Dendritic cell treated with granulocyte-macrophage colony-stimulating factor and Interleukin-4, amounts not matched to agents 40 ng/mL and 50 ng/mL, for 4 days (primary cell): ENCODE results near the gene ADGRL3.
"Not testable (repeated sequence)": the region's sequence is repeated elsewhere in the genome, so short reads cannot be mapped to it uniquely, and the experiment has no call there.

Experiments used
- H3K27ac Mint-ChIP-seq: one replicate; pipeline ENCODE4 v1.8.0; 2022; ENCODE audit warnings: mild to moderate bottlenecking, mixed read lengths
- H3K27me3 Mint-ChIP-seq: one replicate; pipeline ENCODE4 v1.8.0; 2022; ENCODE audit warnings: mild to moderate bottlenecking, mixed read lengths
- H3K36me3 Mint-ChIP-seq: one replicate; pipeline ENCODE4 v1.8.0; 2022; ENCODE audit warnings: low read depth, mixed read lengths
- H3K4me1 Mint-ChIP-seq: one replicate; pipeline ENCODE4 v1.8.0; 2022; ENCODE audit warnings: low read depth, mixed read lengths
- H3K4me3 Mint-ChIP-seq: one replicate; pipeline ENCODE4 v1.8.0; 2022; ENCODE audit warnings: mild to moderate bottlenecking, moderate library complexity, mixed read lengths
- H3K9me3 Mint-ChIP-seq: one replicate; pipeline ENCODE4 v1.8.0; 2022; ENCODE audit warnings: mixed read lengths
- intact Hi-C: fragments of 100-400 bp; cut with micrococcal nuclease; formaldehyde crosslinking; loops from one replicate; pipeline ENCODE4 v1.15.0; 2022

The ADGRL3 gene

DNA sequence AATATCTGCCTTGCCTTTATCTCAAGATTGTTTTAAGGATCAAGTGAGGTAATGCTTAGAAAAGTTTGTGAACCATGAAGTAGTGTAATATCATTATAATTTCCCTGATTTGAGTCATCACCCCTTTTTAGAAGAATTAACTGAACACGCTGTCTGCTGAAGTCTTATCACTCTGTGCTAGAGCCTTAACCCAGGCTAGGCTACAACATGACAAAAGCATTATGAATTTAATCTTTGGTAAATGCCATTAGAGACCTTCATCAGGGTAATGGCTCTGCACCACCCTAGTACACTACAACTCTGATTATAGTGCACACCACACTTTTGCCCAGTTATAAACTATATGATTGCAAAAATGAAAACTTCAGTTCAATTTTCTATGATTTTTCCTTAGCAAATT, 118.3 kb downstream of the ADGRL3 start:
- intact Hi-C loops, result no loop called here
- Mint-ChIP-seq H3K4me3 (no peak overlapping the region), H3K27ac (no peak overlapping the region), H3K27me3 (no peaks in the 10 kb centered on the region), H3K4me1 (no peaks in the 10 kb centered on the region), H3K9me3 (peaks cover 16% of the 10 kb centered on the region), H3K36me3 (no peaks in the 10 kb centered on the region)

DNA sequence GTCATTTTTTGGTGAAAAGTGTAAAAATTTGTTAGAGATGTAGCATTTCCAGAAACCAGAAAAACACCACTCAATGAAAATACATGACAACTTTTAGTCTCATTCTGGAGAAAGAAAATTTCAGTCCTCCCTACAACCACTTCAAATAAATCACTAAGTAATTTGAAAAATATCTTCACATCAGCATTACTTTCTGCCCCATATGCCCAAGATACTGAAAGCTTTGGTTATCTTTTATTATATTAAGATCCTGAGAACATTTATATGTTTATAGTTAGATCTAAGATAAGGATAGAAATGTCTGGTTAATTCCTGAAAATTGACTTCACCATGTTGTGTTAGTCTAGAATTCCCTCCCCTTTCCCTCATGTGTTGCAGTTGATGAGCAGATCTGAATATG, 119.0 kb downstream of the ADGRL3 start:
- no peaks in the 10 kb centered on the region for H3K4me1 Mint-ChIP-seq
- intact Hi-C loops, result no loop called here
- H3K27ac Mint-ChIP-seq, result no peak overlapping the region
- H3K27me3 Mint-ChIP-seq, result no peaks in the 10 kb centered on the region
- peaks cover 23% of the 10 kb centered on the region for H3K9me3 Mint-ChIP-seq
- no peaks in the 10 kb centered on the region for H3K36me3 Mint-ChIP-seq
- H3K4me3 Mint-ChIP-seq, result no peak overlapping the region

DNA sequence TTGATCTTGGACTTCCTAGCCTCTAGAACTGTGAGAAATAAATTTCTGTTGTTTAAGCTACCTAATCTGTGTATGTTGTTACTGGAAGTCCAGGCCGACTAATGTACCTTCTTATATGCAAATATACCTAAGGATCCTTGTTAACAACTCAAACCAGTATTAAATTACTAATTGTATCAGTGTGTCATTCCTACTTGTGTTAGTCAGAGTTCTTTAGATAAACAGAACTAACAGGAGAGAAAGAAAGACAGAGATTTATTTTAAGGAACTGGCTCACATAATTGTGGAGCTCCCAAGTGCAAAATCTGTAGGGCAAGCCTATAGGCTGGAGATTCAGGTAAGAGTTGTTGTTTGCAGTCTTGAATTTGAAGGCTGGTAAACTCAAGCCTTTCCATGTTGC, 120.0 kb downstream of the ADGRL3 start:
- Mint-ChIP-seq H3K36me3 (no peaks in the 10 kb centered on the region), H3K4me3 (no peak overlapping the region), H3K4me1 (no peaks in the 10 kb centered on the region), H3K9me3 (peaks cover 16% of the 10 kb centered on the region), H3K27me3 (no peaks in the 10 kb centered on the region), H3K27ac (no peak overlapping the region)
- intact Hi-C loops, result no loop called here

DNA sequence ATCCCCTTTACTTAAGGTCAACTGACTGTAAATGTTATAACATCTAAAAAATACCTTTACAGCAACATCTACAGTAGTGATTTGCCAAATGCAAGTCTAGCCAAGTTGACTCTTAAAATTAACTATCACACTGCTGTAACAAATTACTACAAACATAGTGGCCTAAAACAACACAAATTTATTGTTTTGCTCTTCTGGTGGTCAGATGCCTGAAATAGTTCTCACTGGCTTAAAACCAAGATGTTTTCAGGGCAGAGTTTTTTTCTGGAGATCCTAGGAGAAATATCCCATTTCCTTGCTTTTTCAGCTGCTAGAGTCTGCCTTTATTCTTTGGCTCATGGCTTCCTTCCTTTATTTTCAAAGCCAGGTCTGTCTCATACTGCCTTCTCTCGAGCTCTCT, 120.5 kb downstream of the ADGRL3 start:
- Mint-ChIP-seq H3K4me1 (no peaks in the 10 kb centered on the region), H3K36me3 (no peaks in the 10 kb centered on the region), H3K4me3 (no peak overlapping the region), H3K27me3 (no peaks in the 10 kb centered on the region), H3K9me3 (peaks cover 14% of the 10 kb centered on the region), H3K27ac (no peak overlapping the region)
- intact Hi-C loops, result no loop called here

DNA sequence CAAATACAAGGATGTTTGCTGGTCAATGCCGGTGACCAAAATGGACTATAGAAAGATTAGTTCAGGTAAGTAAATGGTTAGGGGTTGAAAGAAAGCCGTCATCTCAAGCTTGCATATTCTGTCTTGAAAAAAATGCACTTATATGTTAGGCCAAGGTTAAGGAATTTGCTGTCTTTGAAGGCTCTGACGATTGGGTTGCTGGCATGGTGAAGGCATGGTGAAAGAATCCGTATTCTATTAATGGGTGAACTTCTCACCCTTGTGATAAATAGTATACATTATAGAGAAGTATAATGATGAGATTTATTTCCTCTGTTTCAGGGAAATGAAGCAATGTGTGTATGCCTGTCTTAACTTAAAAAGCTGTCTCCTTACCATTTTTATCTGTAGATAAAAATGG, 132.6 kb downstream of the ADGRL3 start:
- no peak overlapping the region for H3K4me3 Mint-ChIP-seq
- no peaks in the 10 kb centered on the region for H3K27me3 Mint-ChIP-seq
- intact Hi-C loops, result no loop called here
- H3K4me1 Mint-ChIP-seq, result no peaks in the 10 kb centered on the region
- H3K9me3 Mint-ChIP-seq, result no peaks in the 10 kb centered on the region
- H3K27ac Mint-ChIP-seq, result no peak overlapping the region
- H3K36me3 Mint-ChIP-seq, result no peaks in the 10 kb centered on the region

DNA sequence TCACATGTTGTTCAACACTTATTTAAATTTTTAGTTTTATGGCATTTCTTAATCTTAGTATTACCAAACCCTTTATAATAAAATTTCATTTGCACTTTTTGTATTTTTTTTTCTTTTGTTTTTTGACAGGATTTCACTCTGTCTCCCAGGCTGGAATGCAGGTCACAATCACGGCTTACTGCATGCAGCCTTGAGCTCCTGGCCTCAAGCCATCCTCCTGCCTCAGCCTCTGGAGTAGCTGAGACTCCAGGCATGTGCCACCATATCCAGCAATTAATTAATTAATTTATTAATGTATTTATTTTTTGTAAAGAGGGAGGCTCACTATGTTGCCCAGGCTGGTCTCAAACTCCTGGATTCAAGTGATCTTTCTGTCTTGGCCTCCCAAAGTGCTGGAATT, 133.4 kb downstream of the ADGRL3 start:
- no peaks in the 10 kb centered on the region for H3K9me3 Mint-ChIP-seq
- no peaks in the 10 kb centered on the region for H3K36me3 Mint-ChIP-seq
- H3K4me3 Mint-ChIP-seq, result no peak overlapping the region
- intact Hi-C loops, result no loop called here
- no peak overlapping the region for H3K27ac Mint-ChIP-seq
- no peaks in the 10 kb centered on the region for H3K4me1 Mint-ChIP-seq
- no peaks in the 10 kb centered on the region for H3K27me3 Mint-ChIP-seq

DNA sequence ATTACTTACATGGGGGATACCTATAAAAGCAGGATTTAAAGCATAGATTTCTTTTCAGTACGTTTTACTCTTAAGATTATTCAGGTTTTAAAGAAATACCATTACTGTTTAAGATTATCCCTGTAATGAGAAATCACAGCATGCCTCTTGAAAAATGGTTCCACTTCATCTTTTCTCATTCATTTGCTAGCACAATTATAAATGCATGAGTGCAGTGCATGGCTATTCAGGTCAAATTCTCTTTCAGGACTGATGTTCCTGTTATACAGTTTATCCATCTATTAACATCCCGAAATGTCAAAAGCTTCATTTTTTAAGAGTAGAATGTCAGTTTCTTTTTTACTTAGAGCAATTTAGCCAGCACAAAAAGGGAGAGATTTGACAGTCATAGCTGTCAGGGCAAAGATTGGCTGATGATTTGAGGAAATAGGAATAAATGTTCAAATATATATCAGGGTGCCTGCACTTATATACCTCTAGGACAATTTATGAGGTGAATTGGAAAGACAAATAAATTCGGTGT, 135.2 kb downstream of the ADGRL3 start:
- H3K36me3 Mint-ChIP-seq, result no peaks in the 10 kb centered on the region
- no peaks in the 10 kb centered on the region for H3K27me3 Mint-ChIP-seq
- no peak overlapping the region for H3K4me3 Mint-ChIP-seq
- intact Hi-C loops, result no loop called here
- no peak overlapping the region for H3K27ac Mint-ChIP-seq
- H3K9me3 Mint-ChIP-seq, result no peaks in the 10 kb centered on the region
- no peaks in the 10 kb centered on the region for H3K4me1 Mint-ChIP-seq

DNA sequence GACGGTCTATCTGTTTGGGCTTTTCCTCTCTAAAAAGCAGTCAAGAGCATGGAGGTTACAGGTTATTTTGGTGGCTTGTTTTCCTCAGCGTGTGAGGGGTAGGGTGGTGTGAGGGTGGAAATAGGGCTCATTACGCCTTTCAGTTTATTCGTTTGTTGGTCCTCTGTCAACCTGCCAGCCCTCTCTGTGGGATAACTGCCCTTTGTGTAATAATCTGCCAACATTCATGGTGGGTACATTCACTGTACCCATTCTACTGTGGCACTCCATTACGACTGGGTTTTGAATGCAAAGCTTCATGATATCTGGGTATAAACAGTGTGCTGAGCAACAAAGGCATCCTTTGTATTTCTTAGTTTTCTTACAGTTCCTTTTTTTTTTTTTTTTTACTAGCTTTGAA, 136.4 kb downstream of the ADGRL3 start:
- Mint-ChIP-seq H3K9me3 (no peaks in the 10 kb centered on the region), H3K27ac (no peak overlapping the region), H3K27me3 (no peaks in the 10 kb centered on the region), H3K4me1 (no peaks in the 10 kb centered on the region), H3K36me3 (no peaks in the 10 kb centered on the region), H3K4me3 (no peak overlapping the region)
- intact Hi-C loops, result no loop called here

DNA sequence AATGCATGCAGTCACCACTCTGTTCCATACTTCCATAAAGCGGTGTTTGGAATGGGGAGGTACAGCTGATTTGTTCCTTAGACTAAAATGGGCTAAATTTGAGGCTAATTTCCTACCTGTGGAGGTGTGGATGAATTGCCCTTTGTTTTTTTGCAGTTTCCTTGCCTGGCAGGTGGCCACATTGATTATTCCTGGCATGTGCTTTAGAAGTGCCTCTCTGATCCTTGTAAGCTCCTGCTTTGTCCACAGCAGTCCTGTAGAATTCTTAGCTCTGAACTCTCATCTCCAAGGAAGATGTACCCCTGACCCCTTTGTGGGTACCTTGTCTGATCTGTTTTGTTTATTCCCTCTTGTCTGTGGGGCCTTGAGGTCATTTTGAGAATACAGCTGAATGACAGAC, 136.8 kb downstream of the ADGRL3 start:
- Mint-ChIP-seq H3K36me3 (no peaks in the 10 kb centered on the region), H3K9me3 (no peaks in the 10 kb centered on the region), H3K27ac (no peak overlapping the region), H3K27me3 (no peaks in the 10 kb centered on the region), H3K4me1 (no peaks in the 10 kb centered on the region), H3K4me3 (no peak overlapping the region)
- intact Hi-C loops, result no loop called here

DNA sequence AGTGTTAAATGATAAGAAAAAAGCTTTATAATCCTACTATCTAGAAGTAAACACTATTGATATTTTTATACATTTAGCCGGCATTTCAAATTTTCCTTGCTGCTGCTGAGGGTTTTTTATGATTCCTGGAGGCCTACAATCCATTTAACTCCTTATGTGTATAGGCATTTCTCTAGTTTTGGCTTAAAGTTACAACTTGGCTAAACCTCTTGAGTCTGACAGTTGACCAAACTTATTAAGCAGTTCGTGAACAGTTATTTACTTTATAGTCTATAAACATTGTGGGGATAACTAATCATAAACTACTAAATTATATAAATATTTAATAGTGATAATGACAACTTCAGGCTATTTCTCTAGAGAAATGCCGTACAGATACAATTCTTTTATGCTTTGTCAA, 141.9 kb downstream of the ADGRL3 start:
- Mint-ChIP-seq H3K4me1 (no peaks in the 10 kb centered on the region), H3K4me3 (no peak overlapping the region), H3K36me3 (no peaks in the 10 kb centered on the region), H3K9me3 (no peaks in the 10 kb centered on the region), H3K27ac (no peak overlapping the region), H3K27me3 (no peaks in the 10 kb centered on the region)
- intact Hi-C loops, result no loop called here

DNA sequence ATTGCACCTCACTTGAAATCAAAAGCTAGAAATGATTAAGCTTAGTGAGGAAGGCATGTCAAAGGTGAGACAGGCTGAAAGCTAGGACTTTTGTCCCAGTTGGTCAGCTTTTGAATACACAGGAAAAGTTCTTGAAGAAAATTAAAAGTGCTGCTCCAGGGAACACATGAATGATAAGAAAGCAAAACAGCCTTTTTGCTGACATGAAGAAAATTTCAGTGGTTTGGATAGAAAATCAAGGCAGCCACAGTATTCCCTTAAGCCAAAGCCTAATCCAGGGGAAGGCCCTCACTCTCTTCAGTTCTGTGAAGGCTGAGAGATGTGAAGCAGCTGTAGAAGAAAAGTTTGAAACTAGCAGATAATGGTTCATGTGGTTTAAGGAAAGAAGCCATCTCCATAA, 150.8 kb downstream of the ADGRL3 start:
- intact Hi-C loops, result no loop called here
- Mint-ChIP-seq H3K4me1 (no peaks in the 10 kb centered on the region), H3K4me3 (no peak overlapping the region), H3K36me3 (no peaks in the 10 kb centered on the region), H3K27ac (no peak overlapping the region), H3K9me3 (peaks cover 15% of the 10 kb centered on the region), H3K27me3 (no peaks in the 10 kb centered on the region)

DNA sequence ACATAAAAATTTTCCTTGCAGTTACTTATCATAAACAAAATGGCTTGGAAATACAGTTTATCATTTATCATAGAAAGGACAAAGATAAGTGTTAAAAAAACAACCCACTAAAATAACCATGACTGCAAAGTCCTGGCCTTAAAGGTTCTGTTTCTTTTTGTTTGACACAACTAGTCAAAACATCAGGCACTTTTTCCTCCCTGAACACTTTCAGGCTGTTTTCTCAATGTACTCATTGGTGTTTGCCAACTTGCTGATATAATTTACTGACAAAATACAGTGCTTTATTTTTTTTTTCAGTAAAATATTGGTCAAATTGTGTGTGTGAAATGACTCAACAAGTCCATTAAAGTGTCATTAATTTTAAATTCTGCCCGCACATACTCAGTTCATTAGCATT, 156.6 kb downstream of the ADGRL3 start:
- H3K27me3 Mint-ChIP-seq, result no peaks in the 10 kb centered on the region
- intact Hi-C loops, result no loop called here
- H3K36me3 Mint-ChIP-seq, result no peaks in the 10 kb centered on the region
- no peak overlapping the region for H3K4me3 Mint-ChIP-seq
- peaks cover 13% of the 10 kb centered on the region for H3K9me3 Mint-ChIP-seq
- no peak overlapping the region for H3K27ac Mint-ChIP-seq
- no peaks in the 10 kb centered on the region for H3K4me1 Mint-ChIP-seq

DNA sequence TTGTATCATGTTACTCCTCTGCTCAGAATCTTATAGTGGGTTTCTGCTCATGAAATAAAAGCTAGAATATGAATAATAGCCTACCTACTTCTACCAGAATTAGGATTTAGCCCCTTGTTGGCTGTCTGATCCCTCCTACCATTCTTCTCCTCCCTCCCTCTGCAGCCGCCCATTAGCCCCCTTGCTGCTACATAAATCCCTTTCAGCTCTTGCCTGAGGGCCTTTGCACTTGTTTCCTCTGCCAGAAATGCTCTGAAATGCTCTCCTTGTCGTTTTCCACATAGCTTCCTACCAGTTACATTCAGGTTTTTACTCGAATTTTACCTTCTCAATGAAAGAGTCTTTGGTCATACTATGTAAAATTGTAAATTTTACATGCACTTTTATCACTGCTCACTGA, 159.2 kb downstream of the ADGRL3 start:
- intact Hi-C loops, result no loop called here
- no peak overlapping the region for H3K27ac Mint-ChIP-seq
- H3K4me1 Mint-ChIP-seq, result no peaks in the 10 kb centered on the region

DNA sequence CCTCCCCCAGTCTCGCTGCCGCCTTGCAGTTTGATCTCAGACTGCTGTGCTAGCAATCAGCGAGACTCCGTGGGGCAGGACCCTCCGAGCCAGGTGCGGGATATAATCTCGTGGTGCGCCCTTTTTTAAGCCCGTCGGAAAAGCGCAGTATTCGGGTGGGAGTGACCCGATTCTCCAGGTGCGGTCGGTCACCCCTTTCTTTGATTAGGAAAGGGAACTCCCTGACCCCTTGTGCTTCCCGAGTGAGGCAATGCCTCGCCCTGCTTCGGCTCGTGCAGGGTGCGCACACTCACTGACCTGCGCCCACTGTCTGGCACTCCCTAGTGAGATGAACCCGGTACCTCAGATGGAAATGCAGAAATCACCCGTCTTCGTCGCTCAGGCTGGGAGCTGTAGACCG, 172.7 kb downstream of the ADGRL3 start:
- intact Hi-C loops, H3K9me3 Mint-ChIP-seq, H3K4me3 Mint-ChIP-seq, H3K27ac Mint-ChIP-seq, H3K27me3 Mint-ChIP-seq, H3K4me1 Mint-ChIP-seq, H3K36me3 Mint-ChIP-seq: not testable (repeated sequence)

More for the DNA sequence above, 159.2 kb downstream of the ADGRL3 start:
- H3K27me3 Mint-ChIP-seq, result no peaks in the 10 kb centered on the region
- H3K36me3 Mint-ChIP-seq, result no peaks in the 10 kb centered on the region
- H3K9me3 Mint-ChIP-seq, result peaks cover 6% of the 10 kb centered on the region
- no peak overlapping the region for H3K4me3 Mint-ChIP-seq

DNA sequence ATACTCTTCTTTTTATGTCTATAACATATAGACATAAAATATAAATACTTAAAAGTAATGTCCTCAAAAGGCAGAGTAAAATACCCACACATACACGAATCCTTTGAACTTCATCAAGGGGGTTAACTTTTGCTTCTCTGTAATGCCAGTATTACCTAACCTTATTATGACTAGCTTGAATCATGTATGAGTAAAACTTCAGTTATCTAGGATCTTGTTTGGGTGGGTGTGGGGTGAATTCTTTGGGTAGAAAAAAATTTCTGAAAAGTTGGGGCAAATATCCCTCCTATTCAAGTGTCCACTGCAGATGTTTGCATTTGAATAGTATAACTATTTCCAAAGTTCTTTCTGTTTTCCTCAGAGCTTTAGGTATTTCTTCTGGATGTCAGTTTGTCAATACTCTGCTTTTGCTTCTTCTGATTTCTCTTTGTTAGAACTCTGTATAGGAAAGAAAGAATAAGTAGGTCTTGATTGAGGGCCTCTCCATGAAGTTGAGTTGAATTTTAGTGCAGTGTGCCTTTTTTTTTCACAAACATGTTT, 173.8 kb downstream of the ADGRL3 start:
- Mint-ChIP-seq H3K9me3 (peaks cover 8% of the 10 kb centered on the region), H3K36me3 (no peaks in the 10 kb centered on the region), H3K4me1 (no peaks in the 10 kb centered on the region), H3K27ac (no peak overlapping the region), H3K27me3 (no peaks in the 10 kb centered on the region), H3K4me3 (no peak overlapping the region)
- intact Hi-C loops, result no loop called here
